GM18526 (cell line): ENCODE measurements around the gene NBL1.

Source experiments
- POLR2A ChIP-seq: IDR thresholded peaks from 3 replicates; pipeline ENCODE4 v1.6.1; 2011; ENCODE audit not compliant: insufficient read length; ENCODE audit errors: extremely low read depth

NBL1 gene, protein sequence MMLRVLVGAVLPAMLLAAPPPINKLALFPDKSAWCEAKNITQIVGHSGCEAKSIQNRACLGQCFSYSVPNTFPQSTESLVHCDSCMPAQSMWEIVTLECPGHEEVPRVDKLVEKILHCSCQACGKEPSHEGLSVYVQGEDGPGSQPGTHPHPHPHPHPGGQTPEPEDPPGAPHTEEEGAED

GRCh38 chr1:19643602-19644394 is at the start of gene NBL1:
NBL1 (plus strand) TSS chr1:19644311; CDS start chr1:19655031, 10,720 bp downstream.
- no peak for TF ChIP-seq POLR2A

DNA sequence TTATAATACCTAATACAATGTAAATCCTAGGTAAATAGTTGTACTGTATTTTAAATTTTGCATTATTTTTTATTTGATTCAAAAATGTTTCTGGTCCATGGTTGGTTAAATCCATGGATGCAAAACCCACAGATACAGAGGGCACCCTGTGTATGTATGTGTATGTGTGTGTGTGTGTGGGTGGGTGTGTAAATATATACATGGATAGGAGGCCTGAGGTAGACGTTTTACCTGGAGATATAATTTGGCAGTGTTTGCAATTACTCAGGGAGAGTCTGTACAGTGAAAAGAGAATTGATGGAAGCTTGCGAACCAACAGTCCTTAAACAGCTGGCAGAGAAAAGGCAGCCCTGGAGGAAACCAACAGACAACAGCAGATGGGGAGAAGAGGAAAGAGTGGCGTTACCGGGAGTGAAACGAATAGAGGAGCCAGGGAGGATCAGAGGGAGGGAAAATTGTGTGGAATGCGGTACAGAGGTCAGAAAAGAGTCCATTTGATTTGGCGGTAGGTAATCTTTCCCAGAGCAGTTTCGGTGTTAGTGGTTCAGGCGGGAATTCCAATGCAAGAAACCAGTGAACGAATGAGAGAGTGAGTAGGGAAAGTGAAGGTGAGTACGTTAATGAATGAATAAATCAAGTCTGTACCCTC is 47.9 kb upstream of the NBL1 start:
- no peak for TF ChIP-seq POLR2A

DNA sequence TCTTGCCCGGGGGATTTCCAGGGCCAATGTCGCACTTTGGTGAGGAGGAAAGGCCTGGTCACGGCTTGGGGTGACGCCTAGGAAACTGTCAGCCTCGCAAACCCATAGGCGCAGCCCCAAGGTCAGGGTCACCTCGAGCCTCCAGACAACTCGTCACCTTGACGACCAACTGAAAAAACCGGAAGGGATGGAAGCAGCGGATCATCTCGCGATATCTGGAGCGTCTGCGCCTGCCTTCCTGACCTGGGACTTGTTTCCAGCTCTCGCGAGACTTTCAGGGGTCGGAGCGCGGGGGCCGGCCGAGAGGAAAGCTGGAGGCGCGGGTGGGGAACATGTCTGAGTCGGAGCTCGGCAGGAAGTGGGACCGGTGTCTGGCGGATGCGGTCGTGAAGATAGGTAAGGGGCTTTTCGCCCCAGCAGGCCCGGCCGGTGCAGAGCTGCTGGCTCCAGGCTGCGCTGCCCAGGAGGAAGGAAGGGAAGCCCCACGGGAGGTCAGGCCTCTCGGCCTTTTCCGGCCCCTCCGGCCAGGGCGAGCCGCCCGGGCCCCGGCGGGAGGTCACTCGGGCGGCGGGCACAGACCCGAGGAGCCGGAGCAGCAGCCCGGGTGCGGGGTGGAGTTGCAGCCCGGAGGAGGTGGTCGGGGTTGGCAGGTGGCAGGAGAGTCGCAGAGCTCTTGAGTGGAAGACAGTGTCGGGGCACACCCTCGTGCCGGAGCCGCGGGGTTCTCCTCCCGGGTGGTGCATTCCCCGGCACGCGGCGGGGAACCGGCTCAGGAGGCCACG is 47.2 kb upstream of the NBL1 start:
- TF ChIP-seq POLR2A: peak; percentile 76

DNA sequence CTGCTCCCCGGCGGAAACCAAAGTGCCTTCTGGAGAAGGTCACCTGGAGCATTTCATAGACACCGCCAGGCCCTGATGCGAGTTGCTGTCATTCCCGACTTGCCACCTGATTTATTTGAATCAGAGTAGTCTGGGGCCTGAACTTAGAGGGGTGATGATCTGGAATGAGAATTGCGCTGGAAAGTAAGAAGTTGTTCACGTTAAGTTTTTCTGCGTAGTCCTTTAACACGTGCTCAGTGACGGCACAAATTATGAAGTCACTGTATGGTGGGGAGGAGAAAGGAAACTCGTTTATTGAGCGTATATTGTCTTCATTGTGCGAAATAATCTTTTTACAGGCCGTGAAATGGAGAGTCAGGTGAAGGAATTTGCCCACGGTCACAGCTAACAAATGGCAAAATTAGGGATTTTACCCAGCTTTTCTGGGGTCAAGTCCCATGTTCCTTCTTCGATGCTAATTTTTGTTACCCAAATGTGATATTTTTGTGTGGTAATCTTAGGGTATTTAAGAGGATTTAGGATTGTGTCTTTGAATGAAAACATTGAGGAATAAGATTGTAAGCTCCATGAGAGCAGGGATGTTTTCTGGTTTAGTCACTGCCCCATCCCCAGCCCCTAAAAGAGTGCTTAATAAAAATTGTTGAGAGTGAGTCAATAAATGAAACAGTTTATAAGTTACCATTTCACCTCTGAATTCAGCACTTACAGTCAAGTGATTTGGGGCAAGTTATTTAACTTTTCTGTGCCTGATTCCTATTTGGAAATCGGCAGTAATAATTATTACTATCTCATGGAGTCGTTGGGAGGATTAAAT is 46.4 kb upstream of the NBL1 start:
- no peak for TF ChIP-seq POLR2A

- TF ChIP-seq POLR2A: no peak
Measured at GRCh38 chr1:19599810-19600209, 44.3 kb upstream of the NBL1 start.

GRCh38 chr1:19602486-19602885 is 41.6 kb upstream of the NBL1 start:
- no peak for TF ChIP-seq POLR2A

GRCh38 chr1:19605967-19606366 is 38.1 kb upstream of the NBL1 start:
- TF ChIP-seq POLR2A: no peak

- no peak for TF ChIP-seq POLR2A
Measured at GRCh38 chr1:19606817-19607642, 37.1 kb upstream of the NBL1 start.

DNA sequence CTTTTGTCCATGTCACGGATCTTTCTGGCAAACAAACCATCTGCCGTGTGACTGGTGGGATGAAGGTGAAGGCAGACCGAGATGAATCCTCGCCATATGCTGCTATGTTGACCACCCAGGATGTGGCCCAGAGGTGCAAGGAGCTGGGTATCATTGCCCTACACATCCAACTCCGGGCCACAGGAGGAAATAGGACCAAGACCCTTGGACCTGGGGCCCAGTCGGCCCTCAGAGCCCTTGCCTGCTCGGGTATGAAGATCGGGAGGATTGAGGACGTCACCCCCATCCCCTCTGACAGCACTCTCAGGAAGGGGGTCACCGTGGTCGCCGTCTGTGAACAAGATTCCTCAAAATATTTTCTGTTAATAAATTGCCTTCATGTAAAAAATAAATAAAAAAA is 35.9 kb upstream of the NBL1 start:
- no peak for TF ChIP-seq POLR2A

- TF ChIP-seq POLR2A: no peak
Measured at GRCh38 chr1:19610282-19610981, 33.7 kb upstream of the NBL1 start.

DNA sequence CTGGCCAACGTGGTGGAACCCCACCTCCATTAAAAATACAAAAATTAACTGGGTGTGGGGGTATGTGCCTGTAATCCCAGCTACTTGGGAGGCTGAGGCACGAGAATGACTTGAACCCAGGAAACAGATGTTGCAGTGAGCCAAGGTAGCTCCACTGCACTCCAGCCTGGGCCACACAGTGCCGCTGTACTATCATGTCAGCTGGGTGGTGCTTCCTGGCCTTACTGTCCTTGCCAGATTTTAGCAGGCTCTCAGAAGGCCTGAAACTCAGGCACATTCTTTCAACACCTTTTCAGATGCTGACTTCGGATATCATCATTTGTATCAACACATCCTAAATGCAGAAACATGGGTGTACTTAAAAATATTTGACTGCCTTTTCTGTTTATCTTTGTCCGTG is 31.6 kb upstream of the NBL1 start:
- no peak for TF ChIP-seq POLR2A

DNA sequence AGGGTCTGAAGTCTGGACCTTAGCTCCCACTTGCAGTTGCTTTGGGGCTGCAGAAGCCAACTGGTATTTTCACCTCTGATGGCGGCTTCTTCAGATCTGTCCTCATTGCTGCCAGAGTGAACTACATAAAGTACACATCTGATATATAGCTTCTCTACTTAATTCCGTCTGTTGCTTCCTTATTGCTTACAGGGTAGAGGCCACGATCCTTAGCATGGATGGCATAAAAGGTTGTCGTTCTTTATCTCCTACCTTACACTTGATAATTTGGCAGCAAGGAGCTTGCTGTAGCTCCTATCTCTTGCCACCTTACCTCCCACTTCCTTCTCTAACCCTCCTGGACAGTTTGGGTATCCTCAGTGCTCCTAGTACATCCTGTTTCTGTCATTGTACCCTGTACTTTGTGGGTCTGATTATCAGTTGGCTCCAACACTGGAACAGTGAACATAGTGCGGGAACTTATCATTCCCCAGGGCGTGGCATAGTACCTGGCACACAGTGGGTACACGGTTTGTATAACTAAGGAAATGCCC is 30.9 kb upstream of the NBL1 start:
- no peak for TF ChIP-seq POLR2A

DNA sequence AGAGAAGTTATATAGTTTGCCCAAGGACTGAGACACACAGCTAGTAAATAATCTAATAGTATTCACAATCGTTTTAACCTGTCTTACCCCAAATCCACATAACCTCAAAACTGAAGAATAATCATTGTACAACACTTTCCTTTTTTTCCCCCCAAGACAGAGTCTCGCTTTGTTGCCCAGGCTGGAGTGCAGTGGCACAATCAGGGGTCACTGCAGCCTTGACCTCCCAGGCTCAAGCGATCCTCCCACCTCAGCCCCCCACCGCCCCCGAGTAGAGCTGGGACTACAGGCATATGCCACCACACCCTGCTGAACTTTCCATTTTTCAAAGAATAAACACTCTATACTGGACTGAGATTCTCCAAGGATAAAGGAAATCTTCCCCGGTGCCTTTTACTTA is 28.7 kb upstream of the NBL1 start:
- no peak for TF ChIP-seq POLR2A

DNA sequence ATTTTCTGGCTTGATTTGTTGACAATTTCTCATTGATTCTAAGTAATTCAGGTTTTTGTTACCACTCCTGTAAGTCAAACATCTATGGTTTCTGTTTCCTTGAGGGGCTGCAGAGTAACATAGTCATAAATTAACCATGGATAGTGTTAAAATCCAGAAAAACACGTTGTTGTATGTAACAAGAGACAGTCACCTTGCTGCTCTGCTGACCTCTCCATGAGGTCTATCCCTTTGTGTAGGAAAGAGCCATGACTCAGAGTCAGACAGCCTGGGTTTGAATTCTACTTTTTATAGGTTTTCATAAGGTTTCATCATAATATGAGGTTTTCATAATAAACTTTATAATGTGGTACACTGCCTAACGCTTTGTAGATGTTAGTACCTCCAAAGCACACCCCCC is 27.6 kb upstream of the NBL1 start:
- no peak for TF ChIP-seq POLR2A
